HG03571 (cell line): ENCODE measurements around the gene PLCH1.

Experiments
- ATAC-seq: cut with Tn5 transposase; IDR thresholded peaks from one replicate; pipeline ENCODE4 v1.9.1; 2021; ENCODE audit not compliant: unreplicated experiment

PLCH1 gene

DNA sequence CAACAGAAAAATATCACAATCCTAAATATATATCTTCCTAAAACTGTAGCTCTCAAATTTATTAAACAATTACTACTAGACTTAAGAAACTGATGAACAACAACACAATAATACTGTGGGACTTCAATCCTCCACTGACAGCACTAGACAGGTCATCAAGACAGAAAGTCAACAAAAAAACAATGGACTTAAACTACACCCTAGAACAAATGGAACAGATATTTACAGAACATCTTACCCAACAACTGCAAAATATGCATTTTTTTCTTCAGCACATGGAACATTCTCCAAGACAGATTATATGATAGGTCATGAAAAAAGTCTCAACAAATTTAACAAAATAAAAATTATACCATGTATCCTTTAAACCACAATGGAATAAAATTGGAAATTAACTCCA is 133.4 kb downstream of the PLCH1 start:
- no peak for ATAC-seq

DNA sequence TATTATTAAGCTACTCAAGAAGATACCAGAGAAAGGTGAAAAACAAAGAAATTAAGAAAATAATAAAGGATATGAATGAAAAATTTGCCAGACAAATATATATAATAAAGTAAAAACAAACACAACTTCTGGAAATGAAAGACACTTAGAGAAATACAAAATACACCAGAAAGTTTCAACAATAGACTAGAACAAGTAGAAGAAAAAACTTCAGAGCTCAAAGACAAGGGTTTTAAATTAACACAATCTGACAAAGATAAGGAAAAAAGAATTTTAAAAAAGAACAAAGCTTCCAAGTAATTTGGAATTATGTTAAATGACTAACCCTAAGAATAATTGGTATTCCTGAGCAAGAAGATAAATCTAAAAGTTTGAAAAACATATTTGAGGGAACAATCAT is 135.3 kb downstream of the PLCH1 start:
- no peak for ATAC-seq

DNA sequence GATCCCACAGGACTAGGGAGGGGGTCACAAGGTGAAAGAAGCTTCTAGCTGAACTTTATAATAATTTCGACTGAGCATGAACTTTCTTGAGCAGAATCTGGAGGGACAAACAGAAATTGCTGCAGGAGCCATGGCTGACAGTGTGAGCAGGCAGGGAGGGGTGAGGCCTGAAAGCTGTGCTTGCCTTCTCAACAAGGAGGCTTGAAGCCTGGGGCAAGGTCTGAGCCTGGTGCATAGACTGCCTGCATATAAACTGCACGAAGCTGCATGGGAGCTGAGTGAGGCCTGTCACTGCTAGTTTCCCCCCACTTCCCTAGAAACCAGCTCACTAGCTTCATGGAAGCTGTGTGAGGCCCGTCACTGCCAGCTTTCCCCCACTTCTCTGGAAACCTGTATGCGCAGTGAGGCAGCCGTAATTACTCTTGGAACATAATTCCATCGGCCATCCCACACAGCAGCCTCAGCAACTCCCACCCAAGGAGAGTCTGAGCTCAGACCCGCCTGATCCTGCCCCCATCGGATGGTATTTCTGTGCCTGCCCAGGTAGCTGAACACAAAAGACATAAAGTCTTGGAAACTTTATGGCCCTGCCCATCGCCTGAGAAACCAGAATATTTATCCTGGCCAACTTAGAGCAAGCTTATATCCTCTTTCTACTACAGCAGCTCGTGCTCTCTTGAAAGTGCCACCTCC is 136.5 kb downstream of the PLCH1 start:
- no peak for ATAC-seq

DNA sequence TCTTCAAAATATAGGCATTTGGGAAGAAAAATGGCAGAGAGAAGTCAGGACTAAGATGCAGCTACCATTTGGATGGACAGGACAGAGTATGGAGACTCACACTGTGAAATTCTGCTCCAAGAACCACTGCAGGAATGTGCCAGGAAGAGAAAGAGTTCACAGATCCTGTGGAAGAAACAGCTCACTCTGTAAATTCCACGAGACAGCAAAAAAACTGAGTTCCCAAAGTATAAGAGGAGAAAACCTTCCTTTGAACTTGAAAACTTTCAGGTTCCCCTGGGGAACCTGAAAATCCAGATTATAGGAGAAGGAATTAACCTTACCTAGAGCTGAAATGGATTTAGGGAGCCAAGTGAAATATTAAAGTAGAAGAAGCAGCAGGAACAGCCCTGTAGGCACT is 137.1 kb downstream of the PLCH1 start:
- no peak for ATAC-seq

DNA sequence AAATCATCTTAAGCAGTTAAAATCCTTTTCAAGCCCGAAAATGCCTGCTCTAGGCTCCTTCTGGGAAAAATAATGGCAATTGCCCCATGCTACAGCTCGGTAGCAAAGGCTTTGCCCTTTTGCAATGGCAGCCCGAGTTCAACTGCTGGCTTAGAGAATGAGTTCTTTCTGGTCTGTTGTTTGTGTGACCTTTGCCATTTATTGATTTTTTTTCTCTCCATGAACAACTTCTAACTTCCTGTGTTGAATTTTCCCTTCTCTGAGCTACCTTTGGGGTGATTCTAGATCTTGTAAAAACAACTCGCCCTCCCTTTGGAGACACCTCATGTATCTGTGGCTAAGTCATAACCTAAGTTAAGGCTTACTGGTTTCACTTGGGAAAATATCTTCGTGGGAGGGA is 139.3 kb downstream of the PLCH1 start:
- no peak for ATAC-seq

DNA sequence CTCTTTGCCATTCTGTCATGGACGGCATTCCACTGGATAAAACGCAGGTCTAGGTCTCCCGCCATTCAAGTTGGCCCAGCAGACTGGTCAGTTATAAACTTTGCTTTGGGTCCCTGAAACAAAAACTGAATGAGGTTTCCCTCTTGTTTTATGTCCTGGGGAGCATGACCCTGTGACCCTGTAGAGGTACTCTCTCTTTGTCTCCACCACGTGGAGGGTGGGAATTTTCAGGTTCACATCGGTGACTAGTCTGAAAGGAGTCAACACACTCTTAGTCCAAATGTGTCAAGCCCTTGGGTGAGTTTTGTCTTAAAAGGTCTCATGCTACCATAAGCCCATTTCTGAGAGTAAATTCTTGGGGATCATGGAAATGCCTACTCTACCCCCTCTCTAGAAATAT is 139.9 kb downstream of the PLCH1 start:
- ATAC-seq: no peak

DNA sequence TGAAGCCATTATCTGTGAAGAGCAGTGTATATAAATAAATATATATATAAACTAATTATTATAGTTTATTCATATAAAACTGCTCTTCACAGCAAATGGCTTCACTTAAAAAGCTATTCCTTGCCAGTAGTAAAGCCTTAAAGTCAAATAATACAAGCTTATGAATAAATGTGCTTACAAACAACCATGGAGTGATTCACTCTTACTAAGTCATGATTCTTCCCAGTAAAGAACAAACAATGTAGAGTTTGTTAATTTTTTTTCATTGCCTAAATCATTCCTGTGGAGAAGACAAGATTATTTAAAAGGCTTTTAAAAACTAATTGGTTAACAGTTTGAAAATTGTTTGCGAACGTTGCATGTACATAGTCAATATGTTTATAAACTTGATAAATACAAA is 140.7 kb downstream of the PLCH1 start:
- ATAC-seq: no peak

DNA sequence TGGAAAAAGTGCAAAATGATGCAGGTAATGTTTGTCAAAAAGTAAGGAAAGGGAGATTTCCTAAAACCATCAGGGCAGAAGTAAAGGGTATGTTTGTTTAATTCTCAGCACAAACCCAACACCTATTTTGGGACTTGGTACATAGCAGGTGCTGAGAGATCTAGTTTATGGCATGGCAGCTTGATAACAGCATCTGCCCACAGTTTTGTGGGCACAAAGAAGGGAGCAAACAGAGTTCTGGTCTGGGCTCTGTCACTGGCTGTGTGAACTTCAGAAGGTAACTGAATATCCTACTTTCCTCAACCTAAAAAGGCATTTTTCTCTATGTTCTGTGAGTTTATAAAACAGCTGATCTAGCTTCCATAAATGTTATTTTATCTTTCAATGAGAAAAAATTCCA is 141.6 kb downstream of the PLCH1 start:
- no peak for ATAC-seq

DNA sequence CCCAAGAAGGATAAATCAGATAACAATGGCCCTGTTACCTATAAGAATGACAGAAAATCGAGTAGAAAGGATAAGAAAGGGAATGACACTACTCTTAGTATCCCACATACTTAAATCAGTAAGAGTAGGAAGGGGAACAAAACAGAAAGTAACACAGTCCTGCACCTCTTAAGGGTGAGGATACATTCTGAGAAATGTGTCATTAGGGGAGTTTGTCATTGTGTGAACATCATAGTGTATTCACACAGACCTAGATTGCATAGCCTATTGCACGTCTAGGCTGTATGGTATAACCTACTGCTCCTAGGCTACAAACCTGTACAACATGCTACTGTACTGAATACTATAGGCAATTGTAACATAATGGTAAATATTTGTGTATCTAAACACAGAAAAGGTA is 142.6 kb downstream of the PLCH1 start:
- no peak for ATAC-seq

DNA sequence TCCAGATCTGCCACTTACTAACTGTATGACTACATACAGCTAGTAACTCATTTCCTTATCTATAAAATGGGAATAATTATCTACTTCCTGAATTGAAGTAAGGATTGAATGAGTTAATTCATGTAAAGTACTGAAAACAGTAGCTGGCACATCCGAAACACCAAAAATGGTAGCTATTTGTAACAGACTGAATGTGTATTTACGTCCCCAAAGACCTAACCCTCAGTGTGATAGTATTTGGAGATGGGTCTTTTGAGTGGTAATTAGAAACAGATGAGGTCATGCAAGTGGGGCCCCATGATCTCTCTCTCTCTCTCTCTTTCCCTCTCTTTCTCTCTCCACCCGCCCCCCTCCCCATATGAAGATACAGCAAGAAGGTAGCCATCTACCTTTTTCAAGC is 146.2 kb downstream of the PLCH1 start:
- ATAC-seq: no peak

DNA sequence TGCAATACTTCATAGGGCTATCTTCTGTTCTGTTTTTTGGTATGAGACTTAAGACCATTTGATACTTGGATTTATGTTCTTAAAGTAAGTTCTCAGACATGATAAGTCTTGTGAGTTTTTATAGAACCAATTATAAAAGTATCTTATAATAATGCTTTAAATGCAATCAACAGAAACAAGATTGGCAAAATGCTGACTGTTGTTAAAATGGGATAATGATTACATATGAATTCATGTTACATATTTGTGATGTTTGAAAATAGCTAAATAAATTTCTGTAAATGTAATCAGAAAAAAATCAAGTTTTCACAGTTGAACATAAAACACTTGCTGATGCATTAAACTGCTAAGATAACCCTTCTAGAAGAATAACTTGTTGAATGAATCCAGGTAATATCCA is 148.3 kb downstream of the PLCH1 start:
- ATAC-seq: no peak

DNA sequence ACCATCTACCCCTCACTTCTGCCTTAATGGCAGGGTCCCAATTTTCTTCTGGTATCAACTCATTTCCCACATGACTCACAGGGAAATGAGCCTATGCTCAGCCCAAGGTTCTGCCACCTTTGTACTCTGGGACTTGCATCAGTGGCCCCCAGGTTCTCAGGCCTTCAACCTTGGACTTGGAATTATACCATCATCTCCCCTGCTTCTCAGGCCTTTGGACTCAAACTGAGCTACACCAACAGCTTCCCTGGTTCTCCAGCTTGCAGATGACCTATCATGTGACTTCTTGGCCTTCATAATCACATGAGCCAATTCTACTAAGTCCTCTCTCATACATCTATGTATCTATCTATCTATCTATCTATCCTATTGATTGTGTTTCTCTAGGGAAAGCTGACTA is 149.5 kb downstream of the PLCH1 start:
- ATAC-seq: no peak

DNA sequence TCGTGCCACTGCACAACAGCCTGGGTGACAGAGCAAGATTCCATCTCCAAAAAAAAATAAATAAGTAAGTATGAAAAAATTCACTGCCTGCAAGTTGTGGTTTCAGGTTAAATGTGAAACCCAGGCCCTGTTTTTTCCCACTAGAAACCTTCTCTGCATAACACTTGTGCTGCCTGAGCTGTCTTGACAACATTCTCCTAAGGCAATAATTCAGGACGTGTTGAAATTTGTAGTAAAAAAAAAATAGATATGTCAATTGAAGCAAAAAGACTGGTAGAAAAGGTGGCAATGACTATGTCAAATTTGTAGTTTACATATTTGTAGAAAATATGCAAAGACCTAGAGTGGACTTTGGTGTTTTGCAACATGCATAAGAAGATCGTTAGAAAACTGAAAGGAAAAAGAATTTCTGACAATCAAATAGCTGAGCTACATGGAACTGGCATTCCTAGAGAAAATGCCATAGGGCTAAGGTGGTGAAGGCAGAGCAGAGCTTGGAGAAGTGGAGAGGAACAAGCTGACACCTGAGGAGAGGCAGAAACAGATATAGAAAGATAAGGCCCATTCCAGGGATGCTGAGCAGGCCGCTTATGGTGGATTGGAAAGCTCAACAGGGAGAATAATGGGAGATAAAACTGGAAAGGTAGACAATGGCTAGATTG is 150.2 kb downstream of the PLCH1 start:
- no peak for ATAC-seq

DNA sequence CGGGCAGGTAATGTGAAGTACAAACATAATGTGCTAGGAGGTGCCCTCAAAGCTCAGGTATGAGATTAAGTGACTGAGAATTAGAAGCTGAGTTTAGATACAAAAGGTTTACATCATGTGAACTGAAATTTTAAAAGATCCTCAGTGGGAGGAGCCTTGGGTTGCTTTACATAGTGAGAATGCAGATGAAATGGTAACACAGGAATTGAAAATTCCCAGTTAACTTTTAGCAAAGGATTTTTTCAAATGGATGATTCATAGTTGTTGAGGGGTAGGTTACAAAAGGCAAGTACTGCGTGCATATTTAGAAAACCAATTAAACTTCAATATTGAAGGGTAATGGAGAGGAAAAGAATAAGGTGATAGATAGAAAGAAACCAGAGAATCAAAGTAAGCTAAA is 157.3 kb downstream of the PLCH1 start:
- no peak for ATAC-seq

DNA sequence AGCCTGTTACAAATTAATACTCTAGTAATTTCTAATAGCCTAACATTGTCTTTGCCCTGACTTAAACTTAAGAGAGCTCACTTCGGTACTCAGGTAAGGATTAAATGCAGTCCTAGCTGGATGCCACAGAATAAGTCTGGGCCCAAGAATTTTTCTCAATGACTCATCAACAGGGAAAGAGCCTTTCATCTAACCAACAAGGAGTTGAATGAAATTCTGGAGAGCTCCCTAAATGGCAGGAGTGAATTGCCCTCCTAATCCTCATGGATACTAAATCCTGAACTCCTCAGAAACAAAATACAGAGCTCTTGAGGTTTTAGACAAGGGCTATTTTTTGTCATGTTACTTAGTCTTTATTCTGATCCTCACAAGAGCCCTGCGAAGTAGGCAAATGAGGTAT is 159.5 kb downstream of the PLCH1 start:
- ATAC-seq: no peak

DNA sequence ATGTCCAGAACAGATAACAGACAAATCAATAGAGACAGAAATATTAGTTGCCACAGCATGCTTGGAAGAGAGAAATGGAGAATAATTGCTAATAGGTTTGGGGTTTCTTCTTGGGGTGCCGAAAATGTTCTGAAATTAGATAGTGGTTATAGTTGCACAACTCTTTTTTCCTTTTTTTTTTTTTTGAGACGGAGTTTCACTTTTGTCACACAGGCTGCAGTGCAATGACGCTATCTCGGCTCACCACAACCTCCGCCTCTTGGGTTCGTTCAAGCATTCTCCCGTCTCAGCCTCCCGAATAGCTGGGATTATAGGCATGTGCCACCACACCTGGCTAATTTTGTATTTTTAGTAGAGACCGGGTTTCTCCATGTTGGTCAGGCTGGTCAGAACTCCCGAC is 163.3 kb downstream of the PLCH1 start:
- ATAC-seq: no peak

DNA sequence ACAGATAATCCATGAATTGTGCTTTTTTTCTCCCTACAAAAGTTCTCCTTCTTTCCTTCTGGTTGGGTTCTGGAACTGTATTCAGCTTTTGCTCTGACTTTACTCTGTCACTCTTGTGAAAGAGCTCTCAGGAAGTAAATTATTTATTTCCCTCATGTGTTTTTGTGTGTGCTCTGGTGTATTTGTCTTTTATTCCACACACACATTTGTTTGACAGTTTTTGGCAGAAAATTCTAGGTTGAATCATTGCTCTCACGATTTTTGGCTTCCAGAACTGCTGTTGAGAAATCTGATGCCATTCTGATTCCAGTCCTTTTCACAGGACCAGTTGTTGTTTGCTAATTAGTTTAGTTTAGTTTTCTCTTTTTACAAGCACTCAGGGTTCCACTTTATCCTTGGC is 172.8 kb downstream of the PLCH1 start:
- ATAC-seq: no peak

DNA sequence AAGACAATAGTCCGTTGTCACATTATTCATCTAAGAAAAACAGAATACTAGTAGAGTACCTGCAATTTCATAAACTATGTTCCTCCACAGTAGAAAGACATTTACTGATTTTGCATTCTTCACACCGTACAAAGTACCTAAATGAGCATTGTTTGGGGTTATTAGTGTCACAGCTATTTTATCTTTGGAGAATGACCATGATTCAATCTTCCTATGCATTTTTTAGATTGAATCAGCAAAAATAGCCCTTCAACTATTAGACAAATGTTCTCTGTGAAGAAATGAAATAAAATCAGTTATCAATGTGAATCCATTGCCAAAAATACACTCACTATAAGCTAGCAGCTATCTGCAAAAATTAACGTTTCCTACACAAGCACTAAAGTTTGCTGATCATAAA is 176.6 kb downstream of the PLCH1 start:
- ATAC-seq: no peak

DNA sequence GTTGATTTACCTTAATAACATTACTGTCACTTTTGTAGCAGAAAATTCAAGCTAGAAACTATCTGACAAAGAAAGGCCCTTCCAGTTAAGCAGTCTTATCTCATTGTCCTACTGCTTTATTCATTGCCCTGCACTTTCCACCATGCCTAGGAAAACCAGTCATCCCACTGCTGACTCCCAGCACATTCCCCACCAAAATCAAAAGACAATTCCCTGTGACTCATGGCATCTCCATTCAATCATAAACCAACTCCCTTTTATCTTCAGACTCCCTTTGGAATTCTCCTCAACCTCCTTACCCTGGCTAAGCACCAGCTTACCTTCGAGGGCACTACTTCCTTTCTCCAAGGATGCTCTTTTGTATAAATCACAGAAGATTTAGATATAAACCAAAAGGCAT is 184.3 kb downstream of the PLCH1 start:
- no peak for ATAC-seq

DNA sequence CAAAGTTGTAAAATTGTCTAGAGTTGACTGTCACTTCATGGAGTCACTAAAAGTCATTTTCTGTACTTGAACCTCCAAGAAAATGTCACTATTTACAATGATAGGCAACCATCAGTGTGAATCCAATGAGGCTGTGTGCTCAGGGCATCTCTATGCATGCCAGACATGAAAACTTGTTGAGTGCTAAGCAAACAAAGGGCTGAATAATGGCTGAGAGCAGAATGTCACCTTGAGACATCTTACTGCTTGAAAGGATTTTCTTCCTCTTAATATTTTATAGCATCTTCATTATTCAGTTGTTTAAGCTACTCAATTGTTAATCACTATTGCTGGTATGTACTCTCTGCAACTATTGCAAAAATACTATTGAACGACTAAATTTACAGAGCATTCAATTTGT is 184.7 kb downstream of the PLCH1 start:
- no peak for ATAC-seq

DNA sequence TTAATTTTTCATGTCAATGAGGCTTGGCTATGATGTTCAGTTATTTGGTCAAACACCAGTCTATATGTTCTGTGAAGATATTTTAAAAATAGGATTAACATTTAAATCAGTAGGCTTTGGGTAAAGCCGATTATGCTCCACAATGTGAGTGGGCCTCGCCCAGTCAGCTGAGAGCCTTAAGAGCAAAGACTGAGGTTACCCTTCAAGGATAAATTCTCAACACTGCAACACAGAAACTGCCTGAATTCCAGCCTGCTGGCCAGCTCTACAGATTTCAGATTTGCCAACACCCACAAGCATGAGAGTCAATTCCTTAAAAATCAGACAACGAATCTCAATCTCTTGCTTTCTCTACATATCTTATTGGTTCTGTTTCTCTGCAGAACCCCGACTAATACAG is 188.3 kb downstream of the PLCH1 start:
- ATAC-seq: no peak

DNA sequence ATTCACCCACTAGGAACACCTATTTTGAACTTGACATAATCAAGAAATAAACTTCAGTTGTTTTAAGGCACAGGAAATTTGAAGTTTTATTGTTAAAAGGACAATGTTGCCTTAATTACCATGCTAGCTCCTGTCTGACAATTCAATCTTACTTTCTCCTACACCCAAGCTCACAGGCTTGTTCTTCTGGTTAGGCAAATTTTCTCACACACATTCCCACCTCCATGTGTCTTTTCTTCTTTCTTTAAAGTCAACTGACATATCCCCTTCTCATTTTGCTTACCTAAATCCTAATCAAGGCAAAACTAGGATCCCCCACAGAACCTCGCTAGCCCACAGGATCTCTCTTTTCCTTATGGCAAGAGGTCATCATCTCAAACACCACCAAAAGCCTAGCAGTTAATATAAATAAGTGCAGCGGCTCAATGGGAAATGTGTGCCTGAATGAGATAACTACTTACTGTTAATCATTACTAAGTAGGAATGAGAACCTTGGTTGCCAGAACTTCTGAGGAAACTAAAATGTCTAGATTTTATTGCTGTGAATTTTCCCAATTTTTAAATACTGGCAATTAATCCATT is 189.3 kb downstream of the PLCH1 start:
- no peak for ATAC-seq
